NCI-H446 treated with DMSO at 0.1 percent for 48 hours (cell line): Measurements from ENCODE around the gene PRKG1.
"Not testable (repeated sequence)": the region's sequence is repeated elsewhere in the genome, so short reads cannot be mapped to it uniquely, and the experiment has no call there.

ENCODE experiments used
- DNase-seq: peaks from one replicate; lab custom pipeline; 2025; lab: John Stamatoyannopoulos, UW

PRKG1 gene

GRCh38 chr10:51700228-51700817 is 626.0 kb downstream of the PRKG1 start:
- DNase-seq: no peak

GRCh38 chr10:51705774-51706173 is 631.5 kb downstream of the PRKG1 start:
- DNase-seq: peak; percentile 28

GRCh38 chr10:51706225-51706624 is 631.9 kb downstream of the PRKG1 start:
- peak; percentile 44 for DNase-seq

GRCh38 chr10:51707392-51707791 is 633.1 kb downstream of the PRKG1 start:
- DNase-seq: no peak

GRCh38 chr10:51707821-51708424 is 633.6 kb downstream of the PRKG1 start:
- DNase-seq: no peak

GRCh38 chr10:51708609-51709008 is 634.3 kb downstream of the PRKG1 start:
- no peak for DNase-seq

GRCh38 chr10:51709324-51709972 is 635.2 kb downstream of the PRKG1 start:
- DNase-seq: no peak

- DNase-seq: no peak
Observed at GRCh38 chr10:51711519-51711891, 637.2 kb downstream of the PRKG1 start.

- no peak for DNase-seq
Observed at GRCh38 chr10:51716981-51717380, 642.7 kb downstream of the PRKG1 start.

- DNase-seq: no peak
Observed at GRCh38 chr10:51718804-51719291, 644.6 kb downstream of the PRKG1 start.

GRCh38 chr10:51724038-51724437 is 649.8 kb downstream of the PRKG1 start:
- DNase-seq: no peak

GRCh38 chr10:51729822-51730555 is 655.7 kb downstream of the PRKG1 start:
- no peak for DNase-seq

- DNase-seq: no peak
Observed at GRCh38 chr10:51733057-51733456, 658.8 kb downstream of the PRKG1 start.

GRCh38 chr10:51743146-51743545 is 668.9 kb downstream of the PRKG1 start:
- no peak for DNase-seq

GRCh38 chr10:51744235-51745000 is 670.1 kb downstream of the PRKG1 start:
- no peak for DNase-seq

- DNase-seq: no peak
Observed at GRCh38 chr10:51745397-51745796, 671.1 kb downstream of the PRKG1 start.

- no peak for DNase-seq
Observed at GRCh38 chr10:51747216-51747615, 672.9 kb downstream of the PRKG1 start.

GRCh38 chr10:51748959-51749358 is 674.7 kb downstream of the PRKG1 start:
- no peak for DNase-seq

- no peak for DNase-seq
Observed at GRCh38 chr10:51758366-51758765, 684.1 kb downstream of the PRKG1 start.

GRCh38 chr10:51758838-51759237 is 684.6 kb downstream of the PRKG1 start:
- DNase-seq: not testable (repeated sequence)

GRCh38 chr10:51759896-51760534 is 685.7 kb downstream of the PRKG1 start:
- DNase-seq: no peak
